ENCODE measurements around the gene LPAR6. TPM values are rescaled to one million over a fixed set of nuclear protein-coding genes. Genes with fewer than 3 reads are reported as not detected.
A peak's percentile ranks its signal among the peaks of the same experiment; 100 is the strongest.

Gene LPAR6
- total and polyA plus RNA-seq, 2 experiments from 2014 or later = 6.6 to 8.1 TPM

- Histone ChIP-seq H3K27me3 (replicated peaks; ENCODE audit: insufficient read depth) (no peaks in the 10 kb centered on the region), H3K9me3 (ENCODE audit: low read depth) (no peaks in the 10 kb centered on the region), H3K36me3 (ENCODE audit: low read depth) (peaks cover 7% of the 10 kb centered on the region; the same call in 1 of the 2 replicates), H3K9ac (no peak overlapping the region), H3K4me3 (no peak overlapping the region), H2AFZ (no peak overlapping the region), H3K79me2 (ENCODE audit: insufficient read depth) (peaks cover 37% of the 10 kb centered on the region), H4K20me1 (ENCODE audit: insufficient read depth) (no peaks in the 10 kb centered on the region), H3K4me1 (ENCODE audit: insufficient read depth) (peaks cover 50% of the 10 kb centered on the region), H3K9me2 (ENCODE audit: insufficient read depth) (no peaks in the 10 kb centered on the region), H3K27ac (0 out of 2 replicates have a peak overlapping the region, but pooled peaks have one; percentile 3), H3F3A (ENCODE audit: insufficient read depth) (peaks cover 47% of the 10 kb centered on the region), H3K4me2 (ENCODE audit: unreplicated experiment) (peak overlapping the region; percentile 36)
- WGBS, 2 experiments (ENCODE audit: low coverage in 1 of 2, low lambda C conversion rate in 2 of 2, missing lambda C conversion rate in 2 of 2) = 91 to 97% methylated on average over 1 of the region's 1 CpG
- TF ChIP-seq EZH2 (IDR thresholded peaks at IDR 0.05; ENCODE audit: insufficient read depth, poor library complexity, severe bottlenecking) (no peak), EZH2phosphoT487 (IDR thresholded peaks at IDR 0.05; ENCODE audit: insufficient read depth, low read depth) (no peak)
- DNase-seq = no peak
- in situ Hi-C loops (cut with MboI) = no loop called here
Measured at GRCh38 chr13:48397744-48398143, 15.2 kb downstream of the LPAR6 start.

- H3K9ac ChIP-seq = no peak overlapping the region
- no peak for DNase-seq
- TF ChIP-seq EZH2 (IDR thresholded peaks at IDR 0.05; ENCODE audit: insufficient read depth, poor library complexity, severe bottlenecking) (no peak), EZH2phosphoT487 (IDR thresholded peaks at IDR 0.05; ENCODE audit: insufficient read depth, low read depth) (no peak)
- no peaks in the 10 kb centered on the region for H3K9me2 ChIP-seq (ENCODE audit: insufficient read depth)
- no peak overlapping the region for H3K4me3 ChIP-seq
- peaks cover 13% of the 10 kb centered on the region; the same call in 1 of the 2 replicates for H3F3A ChIP-seq (ENCODE audit: insufficient read depth)
- H3K27ac ChIP-seq = no peak overlapping the region
- no peaks in the 10 kb centered on the region for H3K9me3 ChIP-seq (ENCODE audit: low read depth)
- H3K4me2 ChIP-seq (ENCODE audit: unreplicated experiment) = no peak overlapping the region
- peaks cover 11% of the 10 kb centered on the region for H3K4me1 ChIP-seq (ENCODE audit: insufficient read depth)
- in situ Hi-C loops (cut with MboI) = no loop called here
- no peaks in the 10 kb centered on the region for H4K20me1 ChIP-seq (ENCODE audit: insufficient read depth)
- H3K36me3 ChIP-seq (ENCODE audit: low read depth) = peaks cover 19% of the 10 kb centered on the region; the same call in 1 of the 2 replicates
- H2AFZ ChIP-seq = no peak overlapping the region
- H3K27me3 ChIP-seq (replicated peaks; ENCODE audit: insufficient read depth) = no peaks in the 10 kb centered on the region
- peaks cover 38% of the 10 kb centered on the region; the same call in 1 of the 2 replicates for H3K79me2 ChIP-seq (ENCODE audit: insufficient read depth)
- 95 to 100% methylated on average over 2 of the region's 2 CpGs for WGBS, 2 experiments (ENCODE audit: low coverage in 1 of 2, low lambda C conversion rate in 2 of 2, missing lambda C conversion rate in 2 of 2)
Measured at GRCh38 chr13:48393698-48394085, 19.2 kb downstream of the LPAR6 start.

- no peak for DNase-seq
Measured at GRCh38 chr13:48393030-48393697, 19.7 kb downstream of the LPAR6 start.

GRCh38 chr13:48391257-48391656, 21.7 kb downstream of the LPAR6 start:
- no peaks in the 10 kb centered on the region for H3K9me2 ChIP-seq (ENCODE audit: insufficient read depth)
- no peak overlapping the region for H3K9ac ChIP-seq
- H3K79me2 ChIP-seq (ENCODE audit: insufficient read depth) = peaks cover 29% of the 10 kb centered on the region; the same call in 1 of the 2 replicates
- H2AFZ ChIP-seq = no peak overlapping the region
- in situ Hi-C loops (cut with MboI) = no loop called here
- no peak overlapping the region for H3K4me3 ChIP-seq
- 97 to 98% methylated on average over 3 of the region's 3 CpGs for WGBS, 2 experiments (ENCODE audit: low coverage in 1 of 2, low lambda C conversion rate in 2 of 2, missing lambda C conversion rate in 2 of 2)
- H3K27ac ChIP-seq = no peak overlapping the region
- TF ChIP-seq EZH2 (IDR thresholded peaks at IDR 0.05; ENCODE audit: insufficient read depth, poor library complexity, severe bottlenecking) (no peak), EZH2phosphoT487 (IDR thresholded peaks at IDR 0.05; ENCODE audit: insufficient read depth, low read depth) (no peak)
- H3K4me2 ChIP-seq (ENCODE audit: unreplicated experiment) = no peak overlapping the region
- no peaks in the 10 kb centered on the region for H3K4me1 ChIP-seq (ENCODE audit: insufficient read depth)
- no peak for DNase-seq
- no peaks in the 10 kb centered on the region for H4K20me1 ChIP-seq (ENCODE audit: insufficient read depth)
- H3K9me3 ChIP-seq (ENCODE audit: low read depth) = no peaks in the 10 kb centered on the region
- H3F3A ChIP-seq (ENCODE audit: insufficient read depth) = 0 out of 2 replicates have a peak, but pooled peaks cover under 1% of the 10 kb centered on the region
- H3K36me3 ChIP-seq (ENCODE audit: low read depth) = peaks cover 19% of the 10 kb centered on the region; the same call in 1 of the 2 replicates
- H3K27me3 ChIP-seq (replicated peaks; ENCODE audit: insufficient read depth) = no peaks in the 10 kb centered on the region

More at GRCh38 chr13:48393030-48393697, 19.7 kb downstream of the LPAR6 start:
- Histone ChIP-seq H3K27ac (no peak overlapping the region), H3F3A (ENCODE audit: insufficient read depth) (peaks cover 11% of the 10 kb centered on the region; the same call in 1 of the 2 replicates), H3K4me3 (no peak overlapping the region), H2AFZ (no peak overlapping the region), H3K4me1 (ENCODE audit: insufficient read depth) (peaks cover 6% of the 10 kb centered on the region), H4K20me1 (ENCODE audit: insufficient read depth) (no peaks in the 10 kb centered on the region), H3K36me3 (ENCODE audit: low read depth) (peaks cover 19% of the 10 kb centered on the region; the same call in 1 of the 2 replicates), H3K27me3 (replicated peaks; ENCODE audit: insufficient read depth) (no peaks in the 10 kb centered on the region), H3K79me2 (ENCODE audit: insufficient read depth) (peaks cover 38% of the 10 kb centered on the region; the same call in 1 of the 2 replicates), H3K9me3 (ENCODE audit: low read depth) (no peaks in the 10 kb centered on the region), H3K9ac (no peak overlapping the region), H3K4me2 (ENCODE audit: unreplicated experiment) (no peak overlapping the region), H3K9me2 (ENCODE audit: insufficient read depth) (no peaks in the 10 kb centered on the region)
- in situ Hi-C loops (cut with MboI) = no loop called here
- WGBS, 2 experiments (ENCODE audit: low coverage in 1 of 2, low lambda C conversion rate in 2 of 2, missing lambda C conversion rate in 2 of 2) = 78 to 84% methylated on average over 3 of the region's 3 CpGs
- no peak for TF ChIP-seq EZH2 (IDR thresholded peaks at IDR 0.05; ENCODE audit: insufficient read depth, poor library complexity, severe bottlenecking)
- no peak for TF ChIP-seq EZH2phosphoT487 (IDR thresholded peaks at IDR 0.05; ENCODE audit: insufficient read depth, low read depth)

Measured in GM23248 (cell line).